GM23338 (cell line): ENCODE data around the gene GNAO1. TPM values are rescaled to one million over a fixed set of nuclear protein-coding genes. Genes with fewer than 3 reads are reported as not detected.

ENCODE experiments used
- ATAC-seq: fragments of 200-7000 bp; cut with Tn5 transposase; 3 replicates; pipeline ENCODE4 v1.9.1; 2020
- DNase-seq: peaks from one replicate; pipeline ENCODE4 v3.0.0-alpha.2; 2015; ENCODE audit warnings: low spot score
- H2AFZ ChIP-seq: fragments of 200-600 bp; sonication (generic); 2 replicates; pipeline ENCODE4 v1.8.0; 2016; ENCODE audit warnings: antibody characterized with exemption, mild to moderate bottlenecking, moderate library complexity
- H3F3A ChIP-seq: fragments of 200-600 bp; sonication (generic); replicated peaks from 2 replicates; pipeline ENCODE4 v1.8.0; 2017; ENCODE audit warnings: antibody characterized with exemption, mixed run types, low read depth
- H3K27ac ChIP-seq: fragments of 200-600 bp; sonication (generic); 2 replicates; pipeline ENCODE4 v1.6.1; 2016; ENCODE audit warnings: low read depth
- H3K27me3 ChIP-seq: fragments of 200-600 bp; sonication (generic); 2 replicates; pipeline ENCODE4 v1.8.0; 2016; ENCODE audit warnings: mild to moderate bottlenecking, mixed run types, moderate library complexity; ENCODE audit not compliant: insufficient read depth
- H3K36me3 ChIP-seq: fragments of 200-600 bp; sonication (generic); 2 replicates; pipeline ENCODE4 v1.8.0; 2016; ENCODE audit warnings: mild to moderate bottlenecking; ENCODE audit not compliant: insufficient read depth
- H3K4me1 ChIP-seq: fragments of 200-600 bp; sonication (generic); 2 replicates; pipeline ENCODE4 v1.8.0; 2016; ENCODE audit warnings: mild to moderate bottlenecking, moderate library complexity; ENCODE audit not compliant: insufficient read depth
- H3K4me2 ChIP-seq: fragments of 200-600 bp; sonication (generic); 2 replicates; pipeline ENCODE4 v1.7.1; 2017; ENCODE audit warnings: mixed run types
- H3K4me3 ChIP-seq: fragments of 200-600 bp; sonication (generic); 2 replicates; pipeline ENCODE4 v1.6.1; 2016; ENCODE audit warnings: mixed run types
- H3K79me2 ChIP-seq: fragments of 200-600 bp; sonication (generic); replicated peaks from 2 replicates; pipeline ENCODE4 v1.8.0; 2017; ENCODE audit warnings: mild to moderate bottlenecking; ENCODE audit not compliant: insufficient read depth
- H3K9me2 ChIP-seq: fragments of 200-600 bp; sonication (generic); 2 replicates; pipeline ENCODE4 v1.8.0; 2017; ENCODE audit not compliant: insufficient read depth
- H4K20me1 ChIP-seq: fragments of 200-600 bp; sonication (generic); replicated peaks from 2 replicates; pipeline ENCODE4 v1.8.0; 2017; ENCODE audit warnings: mild to moderate bottlenecking; ENCODE audit not compliant: insufficient read depth
- H3K27ac Mint-ChIP-seq: 2 replicates; pipeline ENCODE4 v1.8.0; 2020; ENCODE audit warnings: inconsistent platforms, mild to moderate bottlenecking, moderate library complexity, mixed read lengths
- H3K27me3 Mint-ChIP-seq: 3 replicates; pipeline ENCODE4 v1.8.0; 2022; ENCODE audit warnings: low read depth, mild to moderate bottlenecking, moderate library complexity, mixed read lengths, inconsistent platforms; ENCODE audit not compliant: insufficient read depth, poor library complexity
- H3K36me3 Mint-ChIP-seq: 3 replicates; pipeline ENCODE4 v1.8.0; 2021; ENCODE audit warnings: low read depth, mild to moderate bottlenecking, inconsistent platforms, moderate library complexity, mixed read lengths
- H3K4me1 Mint-ChIP-seq: 3 replicates; pipeline ENCODE4 v1.8.0; 2020; ENCODE audit warnings: mild to moderate bottlenecking, inconsistent platforms, mixed read lengths
- H3K4me3 Mint-ChIP-seq: 3 replicates; pipeline ENCODE4 v1.8.0; 2021; ENCODE audit warnings: moderate library complexity, mild to moderate bottlenecking, inconsistent platforms, mixed read lengths
- H3K9me3 Mint-ChIP-seq: 3 replicates; pipeline ENCODE4 v1.8.0; 2020; ENCODE audit warnings: moderate library complexity, mild to moderate bottlenecking, inconsistent platforms, mixed read lengths
- EZH2 ChIP-seq: fragments of 200-600 bp; sonication (generic); IDR thresholded peaks from one replicate; pipeline ENCODE4 v1.8.0; 2017; ENCODE audit warnings: antibody characterized with exemption, mild to moderate bottlenecking, low read depth; ENCODE audit not compliant: unreplicated experiment
- JUNB ChIP-seq: IDR thresholded peaks from one replicate; pipeline ENCODE4 v1.6.1; 2016; ENCODE audit warnings: antibody characterized with exemption; ENCODE audit not compliant: unreplicated experiment
- polyA plus RNA-seq: library from polyadenylated mRNA; unstranded; fragments of >200 nt; fragmentation: Nextera tagmentation; extraction: Ambion mirVana; gene quantifications from 2 replicates; pipeline ENCODE4 v1.2.1, GENCODE V29; 2016
- total RNA-seq: library from RNA; depleted of rRNA; stranded (reverse); fragments of >200 nt; shearing (Covaris generic); gene quantifications from 2 replicates; pipeline ENCODE4 v1.2.3, GENCODE V29; 2014
- TF ChIP-seq, protein P1 (sequence below): IDR thresholded peaks from one replicate; pipeline ENCODE4 v1.6.1; 2018; ENCODE audit warnings: antibody characterized with exemption; ENCODE audit not compliant: unreplicated experiment
- TF ChIP-seq, protein P2 (sequence below), 2 experiments: fragments of 200-600 bp in 1 of 2; sonication (generic) in 1 of 2; conservative IDR thresholded peaks; 2 replicates each; pipeline versions ENCODE4 v1.5.1 to v1.6.1; 2016 to 2017; ENCODE audit warnings: antibody characterized with exemption in 2 of 2, low read depth in 2 of 2, mild to moderate bottlenecking in 2 of 2, moderate library complexity in 1 of 2
- TF ChIP-seq, protein P3 (sequence below): fragments of 250-450 bp; sonication (Bioruptor Pico); IDR thresholded peaks from 2 replicates; pipeline ENCODE4 v1.5.0; 2020; ENCODE audit warnings: mild to moderate bottlenecking, moderate library complexity

GNAO1 gene
- total and polyA plus RNA-seq, 2 experiments from 2014 or later, result 6.5 to 24.8 TPM

DNA sequence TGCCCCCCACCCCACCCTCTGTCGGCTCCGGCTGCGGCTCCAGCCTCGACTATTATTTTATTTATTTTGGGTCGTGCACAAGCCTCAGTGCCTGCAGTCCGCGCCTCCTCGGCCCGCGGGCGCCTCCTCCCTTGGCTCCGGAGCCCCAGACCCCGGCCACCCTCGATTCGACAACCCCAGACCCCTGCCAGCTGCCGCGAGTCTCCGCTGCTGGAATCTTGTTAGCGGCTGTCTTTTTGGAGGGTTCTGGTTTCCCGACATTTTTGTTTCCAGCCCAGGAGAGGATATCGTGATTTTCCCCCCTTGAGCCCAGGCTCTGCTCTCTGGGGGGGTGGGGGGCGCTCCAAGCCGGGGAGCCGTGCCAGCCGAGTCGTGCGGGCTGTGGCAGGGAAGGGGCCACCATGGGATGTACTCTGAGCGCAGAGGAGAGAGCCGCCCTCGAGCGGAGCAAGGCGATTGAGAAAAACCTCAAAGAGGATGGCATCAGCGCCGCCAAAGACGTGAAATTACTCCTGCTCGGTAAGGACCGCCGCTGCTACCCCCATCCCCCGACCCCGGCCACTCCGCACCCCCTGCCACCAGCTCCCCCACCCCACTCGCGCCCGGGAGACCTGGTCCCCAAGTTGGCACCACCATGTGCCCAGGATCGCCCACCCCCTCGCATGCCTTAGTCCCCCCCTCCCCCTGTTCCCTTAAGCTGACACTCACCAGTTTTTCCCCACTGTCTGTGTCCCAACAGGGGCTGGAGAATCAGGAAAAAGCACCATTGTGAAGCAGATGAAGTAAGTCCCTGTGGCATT is 746 bp downstream of the GNAO1 start (continued):
- TF ChIP-seq, protein P1, sequence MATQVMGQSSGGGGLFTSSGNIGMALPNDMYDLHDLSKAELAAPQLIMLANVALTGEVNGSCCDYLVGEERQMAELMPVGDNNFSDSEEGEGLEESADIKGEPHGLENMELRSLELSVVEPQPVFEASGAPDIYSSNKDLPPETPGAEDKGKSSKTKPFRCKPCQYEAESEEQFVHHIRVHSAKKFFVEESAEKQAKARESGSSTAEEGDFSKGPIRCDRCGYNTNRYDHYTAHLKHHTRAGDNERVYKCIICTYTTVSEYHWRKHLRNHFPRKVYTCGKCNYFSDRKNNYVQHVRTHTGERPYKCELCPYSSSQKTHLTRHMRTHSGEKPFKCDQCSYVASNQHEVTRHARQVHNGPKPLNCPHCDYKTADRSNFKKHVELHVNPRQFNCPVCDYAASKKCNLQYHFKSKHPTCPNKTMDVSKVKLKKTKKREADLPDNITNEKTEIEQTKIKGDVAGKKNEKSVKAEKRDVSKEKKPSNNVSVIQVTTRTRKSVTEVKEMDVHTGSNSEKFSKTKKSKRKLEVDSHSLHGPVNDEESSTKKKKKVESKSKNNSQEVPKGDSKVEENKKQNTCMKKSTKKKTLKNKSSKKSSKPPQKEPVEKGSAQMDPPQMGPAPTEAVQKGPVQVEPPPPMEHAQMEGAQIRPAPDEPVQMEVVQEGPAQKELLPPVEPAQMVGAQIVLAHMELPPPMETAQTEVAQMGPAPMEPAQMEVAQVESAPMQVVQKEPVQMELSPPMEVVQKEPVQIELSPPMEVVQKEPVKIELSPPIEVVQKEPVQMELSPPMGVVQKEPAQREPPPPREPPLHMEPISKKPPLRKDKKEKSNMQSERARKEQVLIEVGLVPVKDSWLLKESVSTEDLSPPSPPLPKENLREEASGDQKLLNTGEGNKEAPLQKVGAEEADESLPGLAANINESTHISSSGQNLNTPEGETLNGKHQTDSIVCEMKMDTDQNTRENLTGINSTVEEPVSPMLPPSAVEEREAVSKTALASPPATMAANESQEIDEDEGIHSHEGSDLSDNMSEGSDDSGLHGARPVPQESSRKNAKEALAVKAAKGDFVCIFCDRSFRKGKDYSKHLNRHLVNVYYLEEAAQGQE, result no peak
- TF ChIP-seq, protein P2, sequence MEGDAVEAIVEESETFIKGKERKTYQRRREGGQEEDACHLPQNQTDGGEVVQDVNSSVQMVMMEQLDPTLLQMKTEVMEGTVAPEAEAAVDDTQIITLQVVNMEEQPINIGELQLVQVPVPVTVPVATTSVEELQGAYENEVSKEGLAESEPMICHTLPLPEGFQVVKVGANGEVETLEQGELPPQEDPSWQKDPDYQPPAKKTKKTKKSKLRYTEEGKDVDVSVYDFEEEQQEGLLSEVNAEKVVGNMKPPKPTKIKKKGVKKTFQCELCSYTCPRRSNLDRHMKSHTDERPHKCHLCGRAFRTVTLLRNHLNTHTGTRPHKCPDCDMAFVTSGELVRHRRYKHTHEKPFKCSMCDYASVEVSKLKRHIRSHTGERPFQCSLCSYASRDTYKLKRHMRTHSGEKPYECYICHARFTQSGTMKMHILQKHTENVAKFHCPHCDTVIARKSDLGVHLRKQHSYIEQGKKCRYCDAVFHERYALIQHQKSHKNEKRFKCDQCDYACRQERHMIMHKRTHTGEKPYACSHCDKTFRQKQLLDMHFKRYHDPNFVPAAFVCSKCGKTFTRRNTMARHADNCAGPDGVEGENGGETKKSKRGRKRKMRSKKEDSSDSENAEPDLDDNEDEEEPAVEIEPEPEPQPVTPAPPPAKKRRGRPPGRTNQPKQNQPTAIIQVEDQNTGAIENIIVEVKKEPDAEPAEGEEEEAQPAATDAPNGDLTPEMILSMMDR (conservative IDR thresholded peaks at IDR 0.05; ENCODE audit: low read depth in 2 of 2), result no peak

DNA sequence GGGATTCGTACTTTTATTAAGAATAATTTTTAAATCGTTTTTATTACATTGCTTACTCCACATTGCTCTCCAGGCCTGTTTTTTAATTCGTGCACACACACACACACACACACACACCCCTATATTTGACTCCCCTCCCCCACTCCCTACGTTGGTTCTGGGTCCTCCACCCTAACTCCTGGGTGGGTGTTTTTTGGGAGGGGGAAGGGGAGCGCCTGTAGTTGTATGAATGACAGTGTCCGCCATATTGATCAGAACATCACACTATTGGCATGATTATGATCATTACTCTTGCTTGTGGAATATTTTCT is 1.3 kb downstream of the GNAO1 start:
- H3K27me3 Mint-ChIP-seq, result peaks cover 32% of the 10 kb centered on the region
- no peak overlapping the region for H3K27ac Mint-ChIP-seq
- peak overlapping the region; percentile 93 for H3K4me3 ChIP-seq
- peaks cover 9% of the 10 kb centered on the region for H3K79me2 ChIP-seq
- no peak overlapping the region for H3K27ac ChIP-seq
- H4K20me1 ChIP-seq, result peaks cover 9% of the 10 kb centered on the region; the same call in 1 of the 2 replicates
- TF ChIP-seq JUNB (no peak), EZH2 (no peak)
- TF ChIP-seq, protein P3, sequence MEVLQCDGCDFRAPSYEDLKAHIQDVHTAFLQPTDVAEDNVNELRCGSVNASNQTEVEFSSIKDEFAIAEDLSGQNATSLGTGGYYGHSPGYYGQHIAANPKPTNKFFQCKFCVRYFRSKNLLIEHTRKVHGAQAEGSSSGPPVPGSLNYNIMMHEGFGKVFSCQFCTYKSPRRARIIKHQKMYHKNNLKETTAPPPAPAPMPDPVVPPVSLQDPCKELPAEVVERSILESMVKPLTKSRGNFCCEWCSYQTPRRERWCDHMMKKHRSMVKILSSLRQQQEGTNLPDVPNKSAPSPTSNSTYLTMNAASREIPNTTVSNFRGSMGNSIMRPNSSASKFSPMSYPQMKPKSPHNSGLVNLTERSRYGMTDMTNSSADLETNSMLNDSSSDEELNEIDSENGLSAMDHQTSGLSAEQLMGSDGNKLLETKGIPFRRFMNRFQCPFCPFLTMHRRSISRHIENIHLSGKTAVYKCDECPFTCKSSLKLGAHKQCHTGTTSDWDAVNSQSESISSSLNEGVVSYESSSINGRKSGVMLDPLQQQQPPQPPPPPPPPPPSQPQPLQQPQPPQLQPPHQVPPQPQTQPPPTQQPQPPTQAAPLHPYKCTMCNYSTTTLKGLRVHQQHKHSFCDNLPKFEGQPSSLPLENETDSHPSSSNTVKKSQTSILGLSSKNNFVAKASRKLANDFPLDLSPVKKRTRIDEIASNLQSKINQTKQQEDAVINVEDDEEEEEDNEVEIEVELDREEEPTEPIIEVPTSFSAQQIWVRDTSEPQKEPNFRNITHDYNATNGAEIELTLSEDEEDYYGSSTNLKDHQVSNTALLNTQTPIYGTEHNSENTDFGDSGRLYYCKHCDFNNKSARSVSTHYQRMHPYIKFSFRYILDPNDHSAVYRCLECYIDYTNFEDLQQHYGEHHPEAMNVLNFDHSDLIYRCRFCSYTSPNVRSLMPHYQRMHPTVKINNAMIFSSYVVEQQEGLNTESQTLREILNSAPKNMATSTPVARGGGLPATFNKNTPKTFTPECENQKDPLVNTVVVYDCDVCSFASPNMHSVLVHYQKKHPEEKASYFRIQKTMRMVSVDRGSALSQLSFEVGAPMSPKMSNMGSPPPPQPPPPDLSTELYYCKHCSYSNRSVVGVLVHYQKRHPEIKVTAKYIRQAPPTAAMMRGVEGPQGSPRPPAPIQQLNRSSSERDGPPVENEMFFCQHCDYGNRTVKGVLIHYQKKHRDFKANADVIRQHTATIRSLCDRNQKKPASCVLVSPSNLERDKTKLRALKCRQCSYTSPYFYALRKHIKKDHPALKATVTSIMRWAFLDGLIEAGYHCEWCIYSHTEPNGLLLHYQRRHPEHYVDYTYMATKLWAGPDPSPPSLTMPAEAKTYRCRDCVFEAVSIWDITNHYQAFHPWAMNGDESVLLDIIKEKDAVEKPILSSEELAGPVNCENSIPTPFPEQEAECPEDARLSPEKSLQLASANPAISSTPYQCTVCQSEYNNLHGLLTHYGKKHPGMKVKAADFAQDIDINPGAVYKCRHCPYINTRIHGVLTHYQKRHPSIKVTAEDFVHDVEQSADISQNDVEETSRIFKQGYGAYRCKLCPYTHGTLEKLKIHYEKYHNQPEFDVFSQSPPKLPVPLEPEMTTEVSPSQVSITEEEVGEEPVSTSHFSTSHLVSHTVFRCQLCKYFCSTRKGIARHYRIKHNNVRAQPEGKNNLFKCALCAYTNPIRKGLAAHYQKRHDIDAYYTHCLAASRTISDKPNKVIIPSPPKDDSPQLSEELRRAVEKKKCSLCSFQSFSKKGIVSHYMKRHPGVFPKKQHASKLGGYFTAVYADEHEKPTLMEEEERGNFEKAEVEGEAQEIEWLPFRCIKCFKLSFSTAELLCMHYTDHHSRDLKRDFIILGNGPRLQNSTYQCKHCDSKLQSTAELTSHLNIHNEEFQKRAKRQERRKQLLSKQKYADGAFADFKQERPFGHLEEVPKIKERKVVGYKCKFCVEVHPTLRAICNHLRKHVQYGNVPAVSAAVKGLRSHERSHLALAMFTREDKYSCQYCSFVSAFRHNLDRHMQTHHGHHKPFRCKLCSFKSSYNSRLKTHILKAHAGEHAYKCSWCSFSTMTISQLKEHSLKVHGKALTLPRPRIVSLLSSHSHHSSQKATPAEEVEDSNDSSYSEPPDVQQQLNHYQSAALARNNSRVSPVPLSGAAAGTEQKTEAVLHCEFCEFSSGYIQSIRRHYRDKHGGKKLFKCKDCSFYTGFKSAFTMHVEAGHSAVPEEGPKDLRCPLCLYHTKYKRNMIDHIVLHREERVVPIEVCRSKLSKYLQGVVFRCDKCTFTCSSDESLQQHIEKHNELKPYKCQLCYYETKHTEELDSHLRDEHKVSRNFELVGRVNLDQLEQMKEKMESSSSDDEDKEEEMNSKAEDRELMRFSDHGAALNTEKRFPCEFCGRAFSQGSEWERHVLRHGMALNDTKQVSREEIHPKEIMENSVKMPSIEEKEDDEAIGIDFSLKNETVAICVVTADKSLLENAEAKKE (CRISPR knock-in tag), result no peak
- TF ChIP-seq, protein P2 (conservative IDR thresholded peaks at IDR 0.05; ENCODE audit: low read depth in 2 of 2), result no peak
- no peaks in the 10 kb centered on the region for H3F3A ChIP-seq
- no peaks in the 10 kb centered on the region for H3K36me3 Mint-ChIP-seq
- no peak for DNase-seq
- ATAC-seq, result no peak
- no peaks in the 10 kb centered on the region; the same call in 2 of the 3 replicates for H3K9me3 Mint-ChIP-seq
- H3K9me2 ChIP-seq, result no peaks in the 10 kb centered on the region
- peaks cover 65% of the 10 kb centered on the region for H3K4me1 ChIP-seq
- peak overlapping the region; percentile 97 for H3K4me2 ChIP-seq
- peaks cover 58% of the 10 kb centered on the region for H3K4me1 Mint-ChIP-seq
- peaks cover 40% of the 10 kb centered on the region for H3K27me3 ChIP-seq
- H3K4me3 Mint-ChIP-seq, result peak overlapping the region; percentile 77
- no peaks in the 10 kb centered on the region for H3K36me3 ChIP-seq
- H2AFZ ChIP-seq, result no peak overlapping the region
